Kasumi-1 (cell line): ENCODE results near the gene RALY.
"Not testable (repeated sequence)": the region's sequence is repeated elsewhere in the genome, so short reads cannot be mapped to it uniquely, and the experiment has no call there.

ENCODE experiments used
- DNase-seq, 2 experiments: peaks; one replicate each; lab custom pipeline; 2025; lab: John Stamatoyannopoulos, UW

The RALY gene

GRCh38 chr20:34015401-34016335, 22.0 kb downstream of the RALY start:
- no peak for DNase-seq

DNA sequence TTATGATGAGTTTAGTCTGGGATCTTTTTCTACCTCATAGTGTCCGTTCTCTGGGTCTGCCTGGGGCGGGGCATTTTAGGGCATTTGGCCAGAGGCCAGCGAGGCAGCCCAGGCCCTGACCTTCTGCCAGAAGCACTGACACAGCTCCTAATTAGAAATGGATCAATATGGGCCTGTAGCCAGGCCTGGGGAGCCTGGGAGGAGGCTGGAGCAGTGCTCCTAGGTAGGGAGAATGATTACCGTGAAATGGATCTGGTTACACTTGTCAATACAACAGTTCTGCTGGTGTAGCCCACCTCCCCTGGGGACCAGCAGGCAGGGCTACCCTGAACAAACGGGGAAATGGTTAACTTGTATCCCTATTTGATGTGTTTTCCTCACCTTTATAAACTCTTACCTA, 23.0 kb downstream of the RALY start:
- DNase-seq: no peak

- no peak for DNase-seq
These were observed 23.9 kb downstream of the RALY start for GRCh38 chr20:34017610-34018009.

DNA sequence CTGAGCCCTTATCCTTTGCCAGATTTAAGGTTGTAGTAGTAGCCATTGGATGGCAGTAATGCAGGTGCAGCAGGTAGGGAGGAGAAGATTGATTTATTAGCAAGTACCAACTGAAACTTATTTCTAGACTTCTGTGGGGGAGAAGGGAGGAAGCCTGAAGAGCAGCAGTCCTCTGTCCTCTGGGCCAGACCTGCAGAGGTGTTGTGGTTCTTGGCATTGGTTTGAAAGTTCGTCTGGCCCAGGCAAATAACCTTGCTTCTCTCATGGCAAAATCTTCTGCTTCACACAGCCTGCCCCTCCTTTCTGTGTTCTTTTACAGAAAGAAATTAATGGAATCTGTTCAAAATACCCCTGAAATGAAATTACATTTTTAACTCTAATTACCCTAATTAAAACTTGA, 24.5 kb downstream of the RALY start:
- no peak for DNase-seq

DNA sequence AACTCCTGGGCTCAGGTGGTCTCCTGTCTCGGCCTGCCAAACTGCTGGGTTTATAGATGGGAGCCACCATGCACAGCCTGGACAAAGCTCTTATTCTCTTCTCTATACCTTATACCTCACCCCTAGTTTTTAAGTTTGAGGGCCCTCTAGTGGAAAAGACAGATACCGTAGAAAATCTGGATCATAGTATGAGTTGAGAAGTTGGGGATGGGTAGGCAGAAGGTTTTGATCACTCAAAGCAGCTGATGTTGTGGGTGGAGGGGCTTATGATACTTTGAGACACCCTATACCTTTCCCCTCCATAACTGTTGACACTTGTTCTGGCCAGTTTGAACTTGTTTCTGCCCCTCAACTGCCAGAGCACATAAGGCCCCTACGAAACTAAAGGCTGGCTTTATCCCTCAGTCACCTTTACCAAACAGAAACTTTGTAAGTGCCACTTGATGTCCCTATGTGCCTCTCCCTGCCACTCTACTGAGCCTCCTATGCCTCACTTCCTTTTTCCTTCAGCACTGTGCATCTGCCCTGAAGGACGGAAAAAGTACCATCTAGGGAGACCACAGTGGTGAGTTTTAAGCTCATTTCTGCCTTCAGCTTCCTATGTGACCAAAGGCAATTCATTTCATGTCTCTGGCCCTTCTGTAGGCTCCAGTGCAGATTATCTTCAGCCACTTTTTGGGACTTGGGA, 28.6 kb downstream of the RALY start:
- DNase-seq: peak; percentile 59 to 74

DNA sequence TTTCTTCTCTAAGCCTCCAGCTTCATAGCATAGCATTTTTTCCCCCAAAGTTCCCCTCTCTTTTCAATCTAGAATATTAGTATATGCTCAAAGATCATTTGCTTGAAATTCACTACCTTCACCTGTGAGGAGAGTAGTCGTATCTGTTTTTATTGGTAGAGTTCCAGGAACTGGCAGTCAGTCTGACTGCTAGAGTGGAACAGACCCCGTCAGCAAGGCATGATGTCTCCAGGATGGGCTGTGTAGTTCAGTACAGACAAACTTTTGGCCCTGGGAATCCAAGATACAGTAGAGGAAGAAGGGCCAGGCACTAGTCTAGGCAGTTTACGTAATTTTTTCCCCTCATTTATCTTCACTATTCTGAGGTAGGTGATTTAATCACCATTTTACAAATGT, 29.1 kb downstream of the RALY start:
- DNase-seq: no peak

GRCh38 chr20:34023937-34024722, 30.4 kb downstream of the RALY start:
- no peak for DNase-seq

- DNase-seq: no peak
These were observed 31.1 kb downstream of the RALY start for GRCh38 chr20:34024723-34025351.

DNA sequence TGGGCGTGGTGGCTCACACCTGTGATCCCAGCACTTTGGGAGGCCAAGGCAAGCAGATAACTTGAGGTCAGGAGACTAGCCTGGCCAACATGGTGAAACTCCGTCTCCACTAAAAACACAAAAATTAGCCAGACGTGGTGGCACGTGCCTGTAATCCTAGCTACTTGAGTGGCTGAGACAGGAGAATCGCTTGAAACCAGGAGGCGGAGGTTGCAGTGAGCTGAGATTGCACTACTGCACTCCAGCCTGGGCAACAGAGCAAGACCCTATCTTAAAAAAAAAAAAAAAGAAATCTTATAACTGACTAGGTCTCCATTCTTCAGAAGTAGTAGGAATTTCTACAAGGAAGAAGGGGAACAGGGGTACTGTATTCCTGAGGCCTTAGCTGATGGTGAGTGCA, 34.3 kb downstream of the RALY start:
- DNase-seq: not testable (repeated sequence)

GRCh38 chr20:34029415-34029814, 35.7 kb downstream of the RALY start:
- no peak for DNase-seq

DNA sequence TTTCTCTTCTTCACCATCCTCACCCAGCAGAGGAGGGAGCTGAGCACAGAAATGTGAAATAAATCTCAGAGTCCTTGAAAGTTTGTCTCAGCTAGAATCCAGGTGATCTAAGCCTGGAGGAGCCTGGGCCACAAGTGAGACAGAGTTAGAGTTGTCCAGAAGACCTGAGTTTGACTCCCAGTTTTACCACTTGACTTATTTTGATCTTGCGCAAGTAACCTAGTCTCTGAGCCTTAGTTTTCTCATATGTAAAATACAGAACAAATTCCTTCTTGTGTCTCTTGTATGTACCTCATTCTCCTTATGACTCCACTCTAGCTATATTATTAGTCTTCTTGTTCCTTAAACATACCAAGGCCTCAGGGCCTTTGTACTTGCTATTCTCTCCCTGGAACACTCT, 36.7 kb downstream of the RALY start:
- no peak for DNase-seq

DNA sequence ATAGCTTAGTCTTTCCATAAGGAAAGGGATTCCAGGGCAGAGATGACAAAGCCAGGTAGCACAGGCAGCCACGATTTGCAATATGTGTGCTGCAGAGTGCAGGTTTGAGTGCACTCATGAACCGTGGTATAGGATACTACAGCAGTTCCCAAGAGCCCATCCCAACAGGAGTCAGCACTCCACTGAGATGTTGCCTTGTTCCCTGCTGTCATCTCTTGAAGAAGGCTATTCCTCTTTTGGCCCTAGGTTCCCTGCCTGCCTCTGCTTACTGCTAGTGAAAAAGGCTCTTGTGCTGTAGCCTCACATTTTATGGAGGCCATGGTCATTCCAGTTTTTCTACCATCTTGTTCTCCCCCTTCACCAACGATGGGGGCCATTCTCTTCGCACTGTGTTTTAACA, 40.2 kb downstream of the RALY start:
- DNase-seq: no peak

DNA sequence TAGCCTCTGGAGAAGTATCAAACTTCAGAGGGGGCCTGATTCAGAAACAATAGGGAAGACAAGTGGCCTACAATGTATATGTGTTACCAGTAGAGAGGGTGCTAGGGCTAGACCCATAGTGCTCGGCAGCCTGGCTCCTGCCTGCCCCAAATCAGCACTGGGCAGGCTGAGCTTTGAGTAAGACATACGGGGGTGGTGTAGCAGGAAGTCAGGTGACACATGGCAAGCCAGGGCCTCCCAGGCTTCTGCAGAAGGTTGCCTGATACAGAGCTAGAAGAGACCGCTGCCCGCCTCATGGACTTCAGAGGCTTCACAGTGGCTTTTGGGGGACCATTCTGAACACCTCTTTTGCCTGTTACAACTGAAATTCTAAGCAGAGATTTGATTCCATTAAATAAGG, 43.4 kb downstream of the RALY start:
- no peak for DNase-seq

DNA sequence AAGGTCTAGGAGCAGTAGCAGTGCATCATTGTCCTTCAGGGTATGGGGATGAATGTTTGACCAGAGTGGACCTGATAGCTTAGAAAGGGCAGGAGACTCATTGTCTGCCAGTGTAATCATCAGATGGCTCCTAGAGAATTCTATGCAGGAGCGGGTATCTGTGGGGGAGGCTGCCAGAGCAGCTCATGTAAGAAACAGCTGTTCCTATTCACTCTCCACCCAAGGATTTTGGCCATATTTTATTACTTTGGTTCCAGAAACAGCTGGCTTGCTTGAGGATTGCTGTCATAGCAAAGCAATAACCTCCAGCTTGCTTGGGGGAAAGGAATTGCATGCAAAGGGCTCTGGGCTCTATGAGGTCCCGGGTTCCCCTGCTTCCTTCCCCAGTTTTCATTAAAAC, 44.1 kb downstream of the RALY start:
- no peak for DNase-seq

DNA sequence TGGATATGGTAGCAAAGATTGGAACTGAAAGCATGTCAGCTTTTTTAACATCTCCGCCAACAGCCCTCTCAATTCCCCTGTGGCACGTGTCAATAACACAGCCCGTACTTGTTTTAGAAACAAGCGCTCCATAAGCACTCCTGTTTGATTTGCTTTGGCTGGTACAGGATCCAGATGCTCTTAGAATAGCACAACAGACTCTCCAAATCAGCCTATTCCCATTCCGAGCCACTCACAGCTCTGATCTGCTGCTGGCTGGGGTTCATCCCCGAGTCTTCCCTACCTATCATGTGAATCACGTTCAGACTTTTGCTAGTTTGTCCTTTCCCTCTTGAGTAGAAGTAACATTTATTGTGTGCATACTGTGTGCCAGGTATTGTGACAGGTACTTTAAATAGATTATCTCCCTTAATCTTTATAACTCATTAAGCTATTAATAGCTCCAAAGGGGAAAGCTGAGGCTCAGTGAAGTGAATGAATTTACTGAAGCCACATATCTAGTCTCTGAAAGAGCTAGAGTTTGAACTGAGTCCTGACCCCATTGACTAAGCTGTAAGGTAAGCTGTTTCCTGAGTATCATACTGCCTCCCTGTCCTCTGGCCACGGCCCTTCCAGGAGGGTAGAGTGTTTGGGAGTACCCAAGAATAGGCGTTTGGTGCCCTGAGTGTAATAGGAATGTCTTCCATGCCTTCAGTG, 46.7 kb downstream of the RALY start:
- DNase-seq: no peak

GRCh38 chr20:34041226-34041625, 47.5 kb downstream of the RALY start:
- DNase-seq: no peak

DNA sequence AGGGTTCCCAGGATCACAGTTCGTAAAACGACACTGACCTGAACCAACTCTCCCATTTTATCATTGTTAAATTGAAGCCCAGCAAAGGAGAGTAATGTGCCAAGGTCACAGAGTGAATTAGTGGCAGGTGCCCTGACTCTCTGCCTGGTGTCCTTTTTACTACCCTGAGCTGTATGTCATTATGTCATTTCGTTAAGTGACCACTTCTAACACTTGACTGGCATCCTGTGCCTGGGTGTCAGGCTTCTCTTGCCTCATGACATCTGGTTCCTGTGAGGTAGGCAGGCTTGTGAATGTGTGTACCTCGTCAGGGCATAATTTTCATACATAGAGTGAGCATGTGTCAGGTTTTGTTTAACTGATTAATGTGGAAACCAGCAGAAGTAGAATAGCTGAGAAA, 48.6 kb downstream of the RALY start:
- no peak for DNase-seq

- DNase-seq: no peak
These were observed 49.3 kb downstream of the RALY start for GRCh38 chr20:34043025-34043424.

DNA sequence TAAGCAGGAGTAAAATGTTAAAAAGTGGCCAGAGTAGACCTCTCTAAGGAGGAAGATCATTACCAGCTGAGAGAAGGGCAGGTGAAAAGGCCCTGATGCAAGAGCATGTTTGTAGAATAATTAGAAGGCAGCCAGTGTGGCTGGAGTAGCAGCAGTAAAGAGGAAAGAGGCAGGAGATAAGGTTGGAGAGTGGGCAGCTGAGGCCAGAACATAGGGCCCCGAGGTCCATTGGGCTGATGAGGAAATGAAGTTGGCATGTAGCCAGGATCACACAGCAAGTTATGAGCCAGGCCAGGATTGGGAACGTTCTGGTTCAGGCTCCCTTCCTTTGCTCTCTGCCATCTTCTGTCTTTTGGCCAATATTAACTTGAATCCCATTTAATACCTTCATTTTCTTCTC, 51.6 kb downstream of the RALY start:
- DNase-seq: no peak

GRCh38 chr20:34045930-34046725, 52.4 kb downstream of the RALY start:
- DNase-seq: no peak
